Thymus (tissue), 11 donors: ENCODE results near the gene LRRC14B. TPM values are rescaled to one million over a fixed set of nuclear protein-coding genes. Genes with fewer than 3 reads are reported as not detected.
"Not testable (repeated sequence)": the region's sequence is repeated elsewhere in the genome, so short reads cannot be mapped to it uniquely, and the experiment has no call there.

Experiments used
- DNase-seq, 9 donors: peaks; one replicate each; pipeline ENCODE4 v3.0.0-alpha.2; 2013; ENCODE audit warnings: low spot score in 9 of 9, low read depth in 6 of 9, missing footprints in 1 of 9
- H3K27ac ChIP-seq, 2 donors: one replicate each; pipeline ENCODE4 v1.5.1; 2013; ENCODE audit warnings: control low read depth in 1 of 2, low read depth in 1 of 2, low read length in 1 of 2, mild to moderate bottlenecking in 1 of 2, moderate library complexity in 1 of 2
- H3K27me3 ChIP-seq, 2 donors: one replicate each; pipeline ENCODE4 v1.5.1; 2013; ENCODE audit warnings: low read length in 1 of 2; ENCODE audit not compliant: control insufficient read depth in 2 of 2, insufficient read depth in 1 of 2
- H3K36me3 ChIP-seq, 2 donors: one replicate each; pipeline ENCODE4 v1.5.1; 2013; ENCODE audit warnings: low read length in 1 of 2, mild to moderate bottlenecking in 1 of 2, moderate library complexity in 1 of 2; ENCODE audit not compliant: control insufficient read depth in 2 of 2, insufficient read depth in 2 of 2
- H3K4me1 ChIP-seq, 2 donors: one replicate each; pipeline ENCODE4 v1.5.1; 2013; ENCODE audit warnings: low read length in 2 of 2; ENCODE audit not compliant: control insufficient read depth in 2 of 2, insufficient read depth in 2 of 2
- H3K4me3 ChIP-seq, 2 donors: one replicate each; pipeline ENCODE4 v1.5.1; 2013; ENCODE audit warnings: low read length in 2 of 2, control low read depth in 1 of 2, mild to moderate bottlenecking in 1 of 2
- H3K9me3 ChIP-seq, 2 donors: one replicate each; pipeline ENCODE4 v1.5.1; 2013; ENCODE audit warnings: low read length in 1 of 2, mild to moderate bottlenecking in 1 of 2; ENCODE audit not compliant: control insufficient read depth in 2 of 2, insufficient read depth in 1 of 2
- WGBS: extraction: QIAGEN DNeasy Blood & Tissue Kit; methylation state at CpG from one replicate; pipeline ENCODE4 v1.1.7; 2013; 5-methylcytosine and 5-hydroxymethylcytosine counted together
- polyA plus RNA-seq: library from polyadenylated mRNA; stranded (reverse); fragments of 200-250 nt; gene quantifications from one replicate; pipeline ENCODE4 v1.2.3, GENCODE V29; 2013
- total RNA-seq: library from RNA; stranded (reverse); fragments of 120-200 nt; gene quantifications from one replicate; pipeline ENCODE4 v1.2.4, GENCODE V29; 2013
- donor health status: healthy.

LRRC14B gene
- total and polyA plus RNA-seq, 2 donors, result 0.02 to 0.90 TPM

DNA sequence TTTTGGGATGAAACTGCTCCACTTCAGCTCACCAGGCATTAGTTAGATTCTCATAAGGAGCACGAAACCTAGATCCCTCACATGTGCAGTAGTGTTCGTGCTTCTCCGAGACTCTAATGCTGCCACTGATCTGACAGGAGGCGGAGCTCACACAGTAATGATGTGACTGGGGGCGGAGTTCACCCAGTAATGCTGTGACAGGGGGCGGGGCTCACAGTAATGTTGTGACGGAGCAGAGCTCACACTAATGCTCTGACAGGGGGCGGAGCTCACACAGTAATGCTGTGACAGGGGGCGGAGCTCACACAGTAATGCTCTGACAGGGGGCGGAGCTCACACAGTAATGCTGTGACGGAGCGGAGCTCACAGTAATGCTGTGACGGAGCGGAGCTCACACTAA lies 27.1 kb upstream of the LRRC14B start:
- Histone ChIP-seq H3K27ac (no peak overlapping the region), H3K9me3 (peaks cover 0 to 8% of the 10 kb centered on the region in 2 donors), H3K27me3 (no peaks in the 10 kb centered on the region), H3K36me3 (no peaks in the 10 kb centered on the region), H3K4me1 (no peaks in the 10 kb centered on the region), H3K4me3 (no peak overlapping the region)
- 80% methylated on average over 12 of the region's 14 CpGs for WGBS
- DNase-seq, result no peak

DNA sequence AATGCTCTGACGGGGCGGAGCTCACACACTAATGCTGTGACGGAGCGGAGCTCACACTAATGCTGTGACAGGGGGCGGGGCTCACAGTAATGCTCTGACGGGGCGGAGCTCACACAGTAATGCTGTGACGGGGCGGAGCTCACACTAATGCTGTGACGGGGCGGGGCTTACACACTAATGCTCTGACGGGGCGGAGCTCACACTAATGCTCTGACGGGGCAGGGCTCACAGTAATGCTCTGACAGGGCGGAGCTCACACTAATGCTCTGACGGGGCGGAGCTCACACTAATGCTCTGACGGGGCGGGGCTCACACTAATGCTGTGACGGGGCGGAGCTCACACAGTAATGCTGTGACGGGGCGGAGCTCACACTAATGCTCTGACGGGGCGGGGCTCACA lies 26.5 kb upstream of the LRRC14B start:
- H3K9me3 ChIP-seq, H3K36me3 ChIP-seq, H3K4me3 ChIP-seq, H3K27ac ChIP-seq, DNase-seq, H3K4me1 ChIP-seq, H3K27me3 ChIP-seq: not testable (repeated sequence)
- 90% methylated on average over 21 of the region's 25 CpGs for WGBS

DNA sequence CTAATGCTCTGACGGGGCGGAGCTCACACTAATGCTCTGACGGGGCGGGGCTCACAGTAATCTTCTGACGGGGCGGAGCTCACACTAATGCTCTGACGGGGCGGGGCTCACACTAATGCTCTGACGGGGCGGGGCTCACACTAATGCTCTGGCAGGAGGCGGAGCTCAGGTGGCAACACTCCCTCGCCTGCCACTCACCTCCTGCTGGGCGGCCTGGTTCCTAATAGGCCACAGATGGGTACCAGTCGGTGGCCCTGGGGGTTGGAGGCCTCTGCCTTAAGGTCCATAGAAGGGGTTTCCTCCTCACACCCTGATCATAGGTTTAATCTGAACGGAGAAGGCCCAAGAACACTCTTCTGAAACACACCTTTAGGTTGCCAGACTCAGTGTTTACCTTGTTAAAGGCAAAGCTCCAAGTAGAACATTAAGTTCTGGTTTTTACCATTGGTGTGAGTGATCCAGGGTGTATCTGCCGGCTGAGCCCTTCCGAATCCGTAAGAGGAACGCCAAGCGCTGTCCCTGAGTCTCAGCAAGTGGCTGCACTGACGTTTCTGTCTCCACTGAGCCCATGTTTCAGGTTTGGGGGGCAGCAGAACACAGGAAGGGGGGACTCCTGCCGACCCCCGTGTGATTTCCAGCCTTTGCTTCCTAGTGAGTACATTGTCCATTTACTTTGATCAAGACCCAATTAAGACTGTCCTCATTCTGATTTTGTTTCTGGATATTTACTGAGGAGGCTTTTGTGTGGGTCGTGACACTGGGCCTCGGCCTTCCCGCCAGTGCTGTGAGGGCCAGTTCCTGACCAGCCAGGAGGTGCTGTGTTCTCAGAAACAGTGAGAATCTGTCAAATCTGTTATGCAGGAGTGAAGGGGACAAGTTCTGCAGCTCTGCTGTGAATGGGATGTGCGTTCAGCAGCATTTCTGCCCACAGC lies 24.6 kb upstream of the LRRC14B start:
- Histone ChIP-seq H3K27ac (no peak overlapping the region), H3K4me1 (no peaks in the 10 kb centered on the region), H3K9me3 (peaks cover 0 to 4% of the 10 kb centered on the region in 2 donors), H3K27me3 (no peaks in the 10 kb centered on the region), H3K4me3 (no peak overlapping the region), H3K36me3 (no peaks in the 10 kb centered on the region)
- 94% methylated on average over 25 of the region's 27 CpGs for WGBS
- no peak for DNase-seq

DNA sequence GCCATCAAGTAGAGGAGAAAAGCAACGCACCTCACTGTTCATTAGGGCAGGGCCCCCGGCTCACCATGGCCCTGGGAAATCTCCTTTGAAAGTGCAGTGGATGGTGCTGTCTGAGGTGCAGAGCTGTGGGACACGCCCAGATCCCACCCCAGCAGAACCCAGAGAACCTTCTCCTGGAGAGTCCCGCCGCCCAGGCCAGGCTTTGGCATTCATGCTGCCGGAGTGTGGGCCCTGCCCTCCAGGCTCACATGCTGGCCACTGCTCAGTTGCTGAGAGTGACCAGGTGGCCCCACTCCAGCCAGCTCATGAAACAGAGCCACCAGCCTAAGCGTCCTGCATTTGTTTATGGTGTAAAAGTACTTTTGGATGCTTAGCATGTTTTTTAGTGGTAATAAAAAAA lies 23.8 kb upstream of the LRRC14B start:
- no peak for DNase-seq
- H3K27ac ChIP-seq, result no peak overlapping the region
- 97% methylated on average over 7 of the region's 7 CpGs for WGBS

DNA sequence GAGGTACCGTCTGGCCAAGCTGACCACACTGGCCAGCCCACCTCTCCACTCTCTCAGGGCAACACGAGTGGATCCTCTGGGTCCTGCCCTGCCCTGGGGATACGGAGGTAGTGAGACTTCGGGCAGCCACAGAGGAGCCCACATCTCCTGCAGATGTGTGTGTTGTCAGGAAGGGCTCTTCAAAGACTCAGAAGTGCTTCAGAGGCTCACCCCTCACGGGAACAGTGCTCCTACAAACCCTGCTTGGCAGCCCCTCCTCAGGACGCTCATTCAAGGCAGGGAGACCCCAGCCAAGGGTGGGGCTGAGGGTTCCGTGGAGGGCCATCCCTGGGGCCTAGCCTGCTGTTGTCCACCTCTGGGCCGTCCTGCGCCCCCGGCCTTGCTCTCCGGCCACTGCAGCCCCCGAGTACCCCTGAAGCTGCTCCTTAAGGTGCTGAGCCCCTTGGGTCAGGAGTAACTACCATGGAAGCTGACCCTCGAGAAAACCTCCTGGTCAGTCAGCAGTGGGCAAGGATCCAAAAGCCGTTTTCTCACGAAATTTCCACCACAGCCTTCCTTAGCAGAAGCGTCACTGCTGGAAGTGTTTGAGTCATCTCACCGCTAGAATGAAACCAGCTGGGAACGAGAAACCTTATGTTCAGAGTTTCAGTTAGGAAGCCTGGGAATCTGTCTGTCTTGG lies 23.2 kb upstream of the LRRC14B start:
- WGBS, result 93% methylated on average over 18 of the region's 18 CpGs
- DNase-seq, result no peak

More for the DNA sequence above, 23.8 kb upstream of the LRRC14B start:
- Histone ChIP-seq H3K4me1 (no peaks in the 10 kb centered on the region), H3K27me3 (no peaks in the 10 kb centered on the region), H3K4me3 (no peak overlapping the region), H3K36me3 (no peaks in the 10 kb centered on the region), H3K9me3 (peaks cover 0 to 4% of the 10 kb centered on the region in 2 donors)

DNA sequence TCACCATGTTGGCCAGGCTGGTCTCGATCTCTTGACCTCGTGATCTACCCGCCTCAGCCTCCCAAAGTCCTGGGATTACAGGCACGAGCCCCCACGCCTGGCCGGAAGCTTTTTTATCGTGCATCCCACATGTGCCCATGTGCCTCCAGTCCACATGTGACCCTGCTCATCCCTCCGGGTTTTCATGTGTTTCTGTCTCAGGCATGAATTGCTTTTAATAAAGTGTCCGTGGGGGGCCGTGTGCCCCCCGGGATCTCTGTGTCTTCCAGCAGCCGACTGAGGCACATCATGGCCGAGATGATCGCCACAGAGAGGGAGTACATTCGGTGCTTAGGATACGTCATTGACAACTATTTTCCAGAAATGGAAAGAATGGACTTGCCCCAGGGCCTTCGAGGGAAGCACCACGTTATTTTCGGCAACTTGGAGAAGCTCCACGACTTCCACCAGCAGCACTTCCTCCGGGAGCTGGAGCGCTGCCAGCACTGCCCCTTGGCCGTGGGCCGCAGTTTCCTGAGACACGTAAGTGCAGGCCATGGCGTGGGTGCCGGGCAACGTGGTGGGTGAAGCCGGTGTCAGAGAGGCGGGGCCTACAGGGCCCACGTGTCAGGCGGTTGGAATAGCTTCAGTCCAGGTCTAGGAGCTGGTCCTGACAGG lies 22.1 kb upstream of the LRRC14B start:
- Histone ChIP-seq H3K27me3 (no peaks in the 10 kb centered on the region), H3K9me3 (peaks cover 0 to 4% of the 10 kb centered on the region in 2 donors), H3K4me1 (no peaks in the 10 kb centered on the region), H3K4me3 (no peak overlapping the region), H3K36me3 (no peaks in the 10 kb centered on the region), H3K27ac (no peak overlapping the region)
- WGBS, result 88% methylated on average over 32 of the region's 32 CpGs
- no peak for DNase-seq

More for the DNA sequence above, 23.2 kb upstream of the LRRC14B start:
- Histone ChIP-seq H3K4me1 (no peaks in the 10 kb centered on the region), H3K27me3 (no peaks in the 10 kb centered on the region), H3K4me3 (no peak overlapping the region), H3K9me3 (peaks cover 0 to 4% of the 10 kb centered on the region in 2 donors), H3K36me3 (no peaks in the 10 kb centered on the region), H3K27ac (no peak overlapping the region)

DNA sequence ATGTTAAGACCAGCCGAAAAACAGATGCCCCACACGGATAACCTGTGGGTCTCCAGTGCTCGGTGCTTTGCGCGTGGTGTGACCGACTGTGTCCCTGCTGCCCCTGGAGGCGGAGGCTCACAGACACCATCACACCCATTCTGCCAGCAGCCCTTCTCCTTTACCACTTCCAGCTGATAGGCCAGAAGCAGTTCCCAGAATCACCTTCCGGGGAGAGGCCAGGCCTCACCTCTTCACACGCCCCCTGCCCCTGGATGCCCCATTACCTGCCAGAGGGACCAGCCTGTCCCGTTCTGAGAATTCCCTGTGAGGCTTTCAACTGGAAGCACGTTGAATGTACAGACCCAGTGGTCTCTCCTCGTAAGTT lies 21.6 kb upstream of the LRRC14B start:
- H3K4me3 ChIP-seq, result no peak overlapping the region
- no peak for DNase-seq
- H3K27me3 ChIP-seq, result no peaks in the 10 kb centered on the region
- H3K27ac ChIP-seq, result no peak overlapping the region
- no peaks in the 10 kb centered on the region for H3K4me1 ChIP-seq
- no peaks in the 10 kb centered on the region for H3K36me3 ChIP-seq
- WGBS, result 93% methylated on average over 12 of the region's 12 CpGs
- H3K9me3 ChIP-seq, result peaks cover 0 to 1% of the 10 kb centered on the region in 2 donors

DNA sequence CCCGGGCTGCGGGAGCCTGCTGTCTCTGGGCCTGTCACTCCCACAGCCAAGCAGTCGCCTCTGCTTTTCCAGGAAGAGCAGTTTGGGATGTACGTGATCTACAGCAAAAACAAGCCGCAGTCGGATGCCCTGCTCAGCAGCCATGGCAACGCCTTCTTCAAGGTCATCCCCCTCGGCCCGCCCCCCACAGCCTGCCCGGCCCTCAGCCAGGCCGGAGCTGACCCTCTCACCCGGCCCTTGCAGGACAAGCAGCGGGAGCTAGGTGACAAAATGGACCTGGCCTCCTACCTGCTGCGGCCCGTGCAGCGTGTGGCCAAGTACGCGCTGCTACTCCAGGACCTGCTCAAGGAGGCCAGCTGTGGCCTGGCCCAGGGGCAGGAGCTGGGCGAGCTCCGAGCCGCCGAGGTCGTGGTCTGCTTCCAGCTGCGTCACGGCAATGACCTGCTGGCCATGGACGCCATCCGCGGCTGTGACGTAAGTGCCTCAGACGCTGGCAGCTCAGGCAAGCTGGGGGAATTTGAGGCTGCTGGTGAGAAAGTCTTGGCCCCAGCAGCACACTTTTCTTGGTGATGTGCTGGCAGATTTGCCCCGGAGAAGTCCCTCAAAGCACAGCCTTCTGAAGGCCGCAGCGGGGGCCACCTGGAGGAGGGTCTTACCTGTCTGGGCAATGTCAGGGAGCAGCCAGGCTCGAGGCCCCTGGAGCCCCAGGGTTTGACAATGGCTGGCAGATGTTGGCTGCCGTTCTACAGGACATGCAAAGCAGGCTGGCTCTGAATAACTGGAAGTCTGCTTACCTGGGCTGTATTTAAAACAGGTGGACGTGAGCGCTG lies 20.1 kb upstream of the LRRC14B start:
- Histone ChIP-seq H3K9me3 (no peaks in the 10 kb centered on the region), H3K36me3 (no peaks in the 10 kb centered on the region), H3K4me1 (no peaks in the 10 kb centered on the region), H3K27ac (no peak overlapping the region), H3K27me3 (no peaks in the 10 kb centered on the region), H3K4me3 (no peak overlapping the region)
- WGBS, result 94% methylated on average over 37 of the region's 37 CpGs
- DNase-seq, result no peak
